HG02571 (cell line): ENCODE results near the gene RCE1.

Source experiments
- ATAC-seq: cut with Tn5 transposase; IDR thresholded peaks from one replicate; pipeline ENCODE4 v1.9.1; 2021; ENCODE audit warnings: mild to moderate bottlenecking, moderate library complexity; ENCODE audit not compliant: unreplicated experiment

The RCE1 gene

DNA sequence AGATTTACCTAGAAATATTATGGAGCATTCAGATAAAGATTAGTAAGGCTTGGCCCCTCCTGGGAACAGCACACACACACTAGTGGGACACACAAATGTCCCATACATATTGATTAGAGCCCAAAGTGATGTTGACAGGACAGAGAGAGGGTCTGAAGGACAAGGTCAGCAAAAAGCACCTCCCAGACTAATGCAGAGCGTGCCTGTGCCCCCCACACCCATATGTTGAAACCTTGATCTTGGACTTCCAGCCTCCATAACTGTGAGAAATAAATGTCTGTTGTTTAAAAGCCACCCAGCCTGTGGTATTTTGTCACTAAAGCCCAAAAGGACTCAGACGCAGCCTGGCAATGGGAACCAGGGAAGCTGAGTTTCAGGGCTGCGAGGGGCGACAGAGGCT, 41.2 kb downstream of the RCE1 start:
- ATAC-seq, result no peak

DNA sequence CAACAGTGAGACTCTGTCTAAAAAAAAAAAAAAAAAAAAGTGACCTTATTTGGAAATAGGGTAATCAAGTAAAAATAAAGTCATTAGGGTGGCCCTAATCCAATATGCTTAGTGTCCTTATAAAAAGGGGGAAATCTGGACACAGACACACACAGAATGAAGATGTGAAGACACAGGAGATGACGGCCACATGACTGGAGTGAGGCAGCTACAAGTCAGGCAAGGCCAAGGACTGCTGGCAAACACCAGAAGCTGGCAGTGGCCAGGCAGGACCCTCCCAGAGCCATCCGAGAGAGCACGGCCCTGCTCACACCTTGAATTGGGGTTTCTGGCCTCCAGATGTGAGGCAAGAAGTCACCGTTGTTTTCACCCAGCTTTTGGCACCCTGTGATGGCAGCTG, 42.2 kb downstream of the RCE1 start:
- ATAC-seq, result no peak

DNA sequence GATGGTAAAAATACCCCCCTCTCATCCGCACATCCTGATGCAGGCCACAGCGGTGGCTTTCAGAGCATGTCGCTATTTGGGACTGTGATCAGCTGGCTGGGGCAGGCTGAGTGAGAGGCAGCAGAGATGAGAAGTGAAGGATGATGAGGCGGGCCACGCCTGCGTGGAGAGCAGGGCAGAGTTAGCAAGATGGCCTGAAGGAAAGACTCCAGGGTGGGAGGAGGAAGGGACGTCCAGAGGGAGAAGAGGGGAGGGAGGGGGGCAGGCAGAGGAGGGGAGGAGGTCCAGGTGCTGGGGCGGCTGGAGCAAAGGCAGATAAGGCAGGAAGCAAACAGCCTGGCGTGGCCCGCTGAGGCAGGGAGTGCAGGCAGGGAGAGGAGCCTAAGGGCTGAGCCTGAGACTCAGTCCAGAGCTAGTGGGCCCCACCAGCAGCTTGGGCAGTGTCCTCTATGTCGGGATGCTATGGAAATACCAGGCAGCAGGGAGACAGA, 42.8 kb downstream of the RCE1 start:
- ATAC-seq, result no peak

DNA sequence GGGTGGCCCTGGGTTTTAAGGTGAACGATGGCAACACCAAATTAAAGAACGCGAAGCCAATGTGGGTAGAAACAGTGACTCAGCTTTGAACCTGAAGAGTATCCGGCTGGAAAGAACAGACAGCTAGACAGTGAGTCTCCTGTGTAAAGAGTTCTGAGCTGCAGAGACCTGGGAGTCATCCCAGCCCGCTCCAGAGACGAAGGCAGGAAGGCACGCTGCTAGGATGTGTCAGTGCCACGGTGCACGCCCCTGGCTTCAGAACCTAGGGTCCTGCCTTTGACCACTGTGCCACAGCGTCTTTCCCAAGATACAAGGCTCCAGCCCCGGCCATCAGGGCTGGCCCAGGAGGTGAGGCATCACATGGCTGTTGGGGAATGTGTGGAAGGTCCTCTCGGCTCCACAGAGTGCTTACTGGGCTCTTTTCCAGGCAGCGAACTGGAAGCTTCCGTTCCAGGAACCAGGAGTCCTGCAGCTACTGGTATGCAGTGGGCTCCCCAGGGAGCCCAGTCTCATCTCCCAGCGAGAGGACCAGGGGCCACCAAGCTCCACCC, 43.5 kb downstream of the RCE1 start:
- ATAC-seq, result no peak

DNA sequence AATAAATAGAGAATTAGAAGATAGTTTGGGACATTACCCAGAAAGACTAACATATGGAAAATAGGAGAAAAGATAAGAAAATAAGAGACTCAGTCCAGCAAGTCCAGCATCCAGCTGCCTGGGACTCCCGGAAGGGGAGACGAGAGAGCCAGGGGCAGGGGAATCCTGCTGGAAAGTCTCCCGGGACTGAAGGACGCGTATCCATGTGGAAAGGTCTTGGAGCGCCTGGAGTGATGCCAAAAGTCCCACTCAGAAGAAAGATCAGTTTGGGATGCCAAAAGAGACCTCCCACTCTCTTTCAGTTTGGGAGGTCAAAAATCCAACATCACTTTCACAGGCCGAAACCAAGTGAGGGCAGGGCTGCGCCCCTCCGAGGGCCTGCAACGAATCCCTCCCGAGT, 44.3 kb downstream of the RCE1 start:
- no peak for ATAC-seq

DNA sequence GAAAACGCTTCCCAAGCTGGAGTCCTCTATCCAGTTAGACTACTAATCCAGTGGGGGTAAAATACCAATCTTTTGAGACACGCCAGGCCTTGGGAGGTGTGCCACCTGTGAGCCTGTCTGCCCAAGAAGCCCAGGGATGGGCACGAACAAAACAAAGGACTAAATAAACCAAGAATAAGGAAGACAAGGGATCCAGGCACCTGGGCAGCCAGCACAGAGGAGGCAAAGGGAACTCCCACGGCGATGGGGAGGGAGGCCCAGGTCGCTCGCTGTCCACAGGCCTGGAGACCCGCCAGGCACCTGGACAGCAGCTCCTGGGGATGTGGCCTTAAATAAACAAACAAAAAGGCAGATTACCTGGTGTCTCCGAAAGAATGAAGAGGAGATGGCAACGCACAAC, 45.0 kb downstream of the RCE1 start:
- ATAC-seq, result no peak

DNA sequence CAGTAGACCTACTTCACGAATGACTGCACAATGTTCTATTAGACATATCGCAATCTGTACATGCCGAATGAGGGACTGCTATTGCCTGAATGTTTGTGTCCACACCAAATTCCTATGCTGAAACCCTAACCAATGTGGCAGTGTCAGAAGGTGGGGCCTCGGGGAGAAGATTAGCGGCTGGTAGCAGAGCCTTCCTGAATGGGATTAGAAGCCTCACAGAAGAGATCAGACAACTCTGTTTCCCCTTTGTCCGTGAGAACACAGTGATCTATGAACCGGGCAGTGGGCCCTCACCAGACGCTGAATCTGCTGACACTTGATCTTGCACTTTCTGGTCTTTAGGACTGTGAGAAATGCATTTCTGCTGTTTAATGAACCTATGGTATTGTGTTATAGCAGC, 46.7 kb downstream of the RCE1 start:
- no peak for ATAC-seq

DNA sequence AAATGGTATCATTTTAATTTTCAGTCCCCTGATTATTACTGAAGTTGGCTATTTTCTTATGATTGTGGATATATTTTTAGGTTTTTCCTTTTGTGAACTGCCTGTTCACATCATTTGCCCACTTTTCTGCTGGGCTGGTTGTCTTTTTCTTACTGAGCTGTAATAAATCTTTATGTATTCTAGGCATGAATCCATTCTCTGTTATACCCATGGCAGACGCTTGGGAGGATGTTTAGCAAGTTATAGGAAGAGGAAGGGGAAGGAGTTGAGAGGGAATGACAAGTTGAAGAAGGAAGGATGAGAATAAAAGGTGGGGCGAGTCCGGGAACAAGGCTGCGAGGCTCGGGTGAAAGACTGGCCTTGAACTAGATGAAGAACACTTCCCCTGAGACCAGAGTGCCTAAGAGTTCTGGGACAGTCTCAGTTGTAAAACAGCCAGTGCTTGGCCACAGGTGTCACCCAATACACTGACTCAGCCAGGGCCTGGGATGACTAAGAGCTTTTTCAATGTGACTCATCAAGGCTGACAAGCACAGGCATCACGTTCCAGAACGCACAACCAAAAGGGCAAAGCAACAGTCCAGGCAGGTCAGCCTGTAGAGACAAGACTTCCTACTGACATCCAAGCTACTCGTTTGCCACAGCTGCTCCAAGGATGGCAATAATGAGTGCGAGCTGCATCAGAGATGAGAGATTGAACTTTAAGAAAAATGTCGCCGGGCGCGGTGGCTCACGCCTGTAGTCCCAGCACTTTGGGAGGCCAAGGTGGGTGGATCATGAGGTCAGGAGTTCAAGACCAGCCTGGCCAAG, 48.8 kb downstream of the RCE1 start:
- ATAC-seq, result peak; percentile 93

DNA sequence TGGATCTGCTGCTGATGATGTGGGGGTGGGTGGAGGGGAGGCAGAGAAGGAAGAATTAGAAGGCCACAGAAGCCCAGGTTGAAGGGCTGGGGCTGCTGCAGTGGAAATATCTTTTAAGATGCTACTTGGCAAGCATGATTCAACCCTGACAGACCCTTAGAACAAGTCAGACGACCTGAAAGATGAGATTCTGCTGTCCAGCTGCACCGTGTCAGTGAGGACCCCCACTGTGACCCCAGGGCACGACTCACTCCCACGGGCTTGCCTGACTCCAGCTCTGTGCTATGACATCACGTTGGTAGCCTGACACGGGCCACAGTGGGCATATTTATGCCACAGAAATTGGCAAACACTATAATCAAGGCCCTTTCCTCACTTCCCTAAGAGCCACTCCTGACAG, 49.7 kb downstream of the RCE1 start:
- ATAC-seq, result no peak

DNA sequence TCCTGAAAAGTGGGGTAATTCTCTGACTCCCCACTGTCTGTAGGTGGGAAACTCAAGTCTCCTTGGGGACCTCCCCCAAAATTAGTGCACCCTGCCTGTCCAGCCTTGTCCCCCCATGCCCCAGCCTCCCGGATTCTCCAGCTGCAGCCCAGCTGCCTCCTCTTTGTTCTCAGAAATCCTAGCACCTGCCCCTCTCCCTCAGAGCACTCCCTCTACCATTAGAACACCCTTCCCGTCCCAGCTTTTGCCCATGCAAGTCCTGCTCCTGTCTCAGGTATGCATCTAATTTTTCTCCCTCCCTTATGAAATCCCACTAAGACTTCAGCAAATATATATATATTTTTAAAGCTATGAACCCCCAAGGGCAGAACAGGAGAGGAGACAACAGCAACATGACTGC, 50.9 kb downstream of the RCE1 start:
- no peak for ATAC-seq
